ENCODE results near the gene CDCP2. TPM values are rescaled to one million over a fixed set of nuclear protein-coding genes. Genes with fewer than 3 reads are reported as not detected.

CDCP2 gene
- total and polyA plus RNA-seq, 2 of the 8 experiments (the other 6 are each of a cell fraction or from before 2014, with no cell fraction given), result not detected

DNA sequence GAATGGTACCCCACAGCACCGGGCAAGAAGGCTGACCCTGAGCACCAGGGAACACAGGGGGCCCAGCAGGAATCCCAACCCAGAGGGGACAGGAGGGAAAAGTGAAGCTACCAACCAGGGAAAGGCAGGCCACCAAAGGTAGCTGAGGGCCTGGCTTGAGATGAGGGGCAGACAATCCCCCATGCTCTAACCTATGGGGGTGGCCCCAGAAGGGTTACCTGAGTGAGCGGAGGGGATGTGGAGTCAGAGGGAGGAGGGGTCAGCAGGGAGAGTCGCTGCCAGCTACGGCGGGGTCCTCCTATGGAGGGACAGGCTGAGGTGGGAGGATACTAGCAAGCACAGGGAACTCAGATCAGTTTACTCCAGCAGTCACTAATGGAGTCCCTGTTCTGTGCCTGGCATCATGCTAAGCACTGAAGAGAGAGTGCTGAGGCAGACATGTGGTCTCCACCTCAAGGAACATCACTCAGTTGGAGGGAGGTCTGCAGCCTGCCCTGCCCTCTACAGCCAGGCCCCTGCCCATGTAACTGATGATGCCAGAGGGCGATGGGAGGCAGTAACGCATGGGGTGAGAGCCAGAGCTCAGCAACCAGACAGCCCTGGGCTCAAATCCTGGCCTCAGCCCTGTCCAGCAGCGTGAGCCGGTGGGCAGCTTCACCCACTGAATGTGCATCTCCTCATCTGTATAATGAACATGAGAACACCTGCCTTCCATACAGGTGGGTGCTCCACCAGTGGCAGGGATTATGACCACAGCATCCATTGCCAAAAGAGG, 25.7 kb upstream of the CDCP2 start:
- Histone ChIP-seq H3K18ac (ENCODE audit: extremely low read depth, low read length) (no peak overlapping the region), H4K20me1 (replicated peaks in 1 of 2; ENCODE audit: control insufficient read depth in 1 of 2, insufficient read depth in 2 of 2, low read length in 2 of 2) (peaks cover 0 to 5% of the 10 kb centered on the region in 2 experiments), H4K91ac (replicated peaks; ENCODE audit: insufficient read length, low read length) (no peak overlapping the region), H4K5ac (ENCODE audit: insufficient read length, low read depth, low read length) (no peak overlapping the region), H3K27ac (ENCODE audit: low read depth, low read length) (no peak overlapping the region), H3K36me3 (ENCODE audit: control insufficient read depth in 2 of 4, insufficient read depth in 4 of 4, low read length in 3 of 4) (no peaks in the 10 kb centered on the region), H3K9ac (replicated peaks in 1 of 4; ENCODE audit: extremely low read depth in 1 of 4, low read depth in 3 of 4, low read length in 3 of 4) (no peak overlapping the region), H3K27me3 (replicated peaks in 1 of 4; ENCODE audit: control insufficient read depth in 3 of 4, extremely low read depth in 1 of 4, insufficient read depth in 3 of 4, low read length in 3 of 4) (no peaks in the 10 kb centered on the region), H2AK5ac (ENCODE audit: low read depth, low read length) (0 out of 2 replicates have a peak overlapping the region, but pooled peaks have one; percentile 39), H3K4me2 (ENCODE audit: insufficient read depth in 1 of 2, low read depth in 2 of 2, low read length in 2 of 2) (no peak overlapping the region), H2BK20ac (ENCODE audit: low read length) (no peak overlapping the region), H2BK120ac (replicated peaks; ENCODE audit: low read depth, low read length) (no peak overlapping the region), H3K79me1 (ENCODE audit: low read depth, low read length) (no peaks in the 10 kb centered on the region), H3K14ac (ENCODE audit: insufficient read length) (no peak overlapping the region), H2BK15ac (ENCODE audit: low read length) (no peak overlapping the region), H4K8ac (ENCODE audit: extremely low read depth, insufficient read depth, low read length) (no peak overlapping the region), H2AFZ (ENCODE audit: low read length) (no peak overlapping the region), H2BK5ac (ENCODE audit: low read depth, low read length) (no peak overlapping the region), H3K4ac (replicated peaks; ENCODE audit: insufficient read length, low read depth, low read length) (no peak overlapping the region), H3K56ac (replicated peaks; ENCODE audit: insufficient read length, low read depth, low read length) (no peak overlapping the region), H2BK12ac (ENCODE audit: low read depth, low read length) (no peak overlapping the region), H3K9me3 (ENCODE audit: insufficient read depth in 2 of 2, low read depth in 1 of 2, low read length in 1 of 2) (no peaks in the 10 kb centered on the region), H3K4me3 (ENCODE audit: extremely low read depth in 1 of 4, insufficient read depth in 2 of 4, low read depth in 3 of 4, low read length in 4 of 4) (no peak overlapping the region), H3K23ac (ENCODE audit: insufficient read length) (no peak overlapping the region), H3K79me2 (ENCODE audit: control insufficient read depth in 1 of 2, insufficient read depth in 2 of 2, low read length in 2 of 2) (no peaks in the 10 kb centered on the region), H3K4me1 (replicated peaks in 1 of 4; ENCODE audit: control insufficient read depth in 3 of 4, insufficient read depth in 4 of 4, low read length in 3 of 4) (no peaks in the 10 kb centered on the region), H3K23me2 (ENCODE audit: low read depth, low read length) (no peaks in the 10 kb centered on the region)
- FAIRE-seq, result no peak
- no peak for DNase-seq (ENCODE audit: low read depth in 1 of 2, low spot score in 2 of 2)
- WGBS, 2 experiments (ENCODE audit: extremely low coverage in 1 of 2, insufficient coverage in 1 of 2, insufficient read length in 1 of 2, insufficient replicate concordance in 2 of 2, low coverage in 1 of 2, low lambda C conversion rate in 2 of 2, missing lambda C conversion rate in 1 of 2), result 83% methylated on average over 9 of the region's 9 CpGs; no CpG with 5 or more reads in 1 of the 2 experiments
- POLR2A ChIA-PET (ENCODE audit: partially characterized antibody), result interaction anchor here (1.7 kb wide), 1 partner anchor 218 kb away, joined by 4 read pairs; no protein-coding TSS in a partner anchor
- CTCF ChIA-PET (ENCODE audit: partially characterized antibody), result interaction anchor here (0.6 to 6.5 kb wide), 9 partner anchors 10 to 670 kb away, joined by 3 to 55 read pairs (median 4); no protein-coding TSS in a partner anchor
- TF ChIP-seq KDM5A (IDR thresholded peaks at IDR 0.05; ENCODE audit: low read length), result no peak

Measured in H1 (cell line).